ENCODE results near the gene CAST.

CAST gene

DNA sequence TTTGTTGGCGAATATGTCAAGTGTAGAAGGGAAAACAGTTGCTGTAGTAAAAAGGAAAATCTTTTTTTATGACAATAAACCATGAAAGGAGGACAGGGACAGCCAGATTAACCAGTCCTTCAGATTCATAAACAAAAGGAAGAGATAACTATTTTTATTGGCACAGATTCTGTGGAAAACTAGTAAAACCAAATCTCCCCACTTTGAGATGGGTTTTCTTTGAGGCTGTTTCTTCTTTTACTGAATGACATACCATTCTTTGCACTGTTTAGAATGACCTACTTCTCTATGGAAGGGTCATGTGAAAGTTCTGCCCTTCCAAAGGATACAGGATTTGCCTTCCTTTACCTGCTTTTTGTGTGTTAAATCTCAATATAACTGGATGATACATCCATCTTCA is 13.7 kb downstream of the CAST start:
- DNase-seq: no peak

DNA sequence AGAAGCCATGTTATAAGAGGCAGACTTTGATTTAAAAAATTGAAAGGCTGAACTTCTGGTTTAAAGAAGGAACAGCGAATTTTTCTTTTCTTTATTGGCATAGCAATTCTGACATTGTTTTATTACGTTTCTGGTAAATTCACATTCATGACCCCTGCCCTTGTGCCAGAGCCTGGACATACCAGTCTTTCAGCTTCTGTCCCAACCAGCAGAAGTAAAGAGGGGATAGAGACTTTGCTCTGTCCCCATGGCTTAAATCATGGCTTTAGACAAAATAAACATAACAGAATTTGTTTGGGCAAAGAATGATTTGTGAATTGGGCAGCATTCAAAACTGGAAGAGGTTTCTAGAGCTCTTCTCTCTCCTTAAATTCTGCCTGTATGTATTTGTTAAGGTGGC is 15.3 kb downstream of the CAST start:
- DNase-seq: no peak

DNA sequence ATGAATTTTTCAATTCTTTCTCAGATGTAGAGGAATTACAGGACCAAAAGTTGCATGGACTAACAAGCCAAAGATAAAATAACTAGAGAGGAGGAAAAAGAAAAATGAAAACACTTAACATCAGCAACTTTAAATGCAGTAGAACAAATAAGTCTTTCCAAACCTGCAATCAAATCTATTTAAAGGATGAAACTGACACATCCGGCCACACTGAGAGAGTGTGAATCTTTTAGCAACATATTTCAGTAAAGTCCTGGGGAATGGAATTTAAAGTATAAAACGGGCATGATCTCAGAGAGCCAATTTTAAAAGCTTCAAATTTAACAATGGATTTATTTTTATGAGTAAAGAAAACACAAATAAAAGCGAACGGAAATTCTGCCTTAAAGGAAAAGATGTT is 17.1 kb downstream of the CAST start:
- no peak for DNase-seq

DNA sequence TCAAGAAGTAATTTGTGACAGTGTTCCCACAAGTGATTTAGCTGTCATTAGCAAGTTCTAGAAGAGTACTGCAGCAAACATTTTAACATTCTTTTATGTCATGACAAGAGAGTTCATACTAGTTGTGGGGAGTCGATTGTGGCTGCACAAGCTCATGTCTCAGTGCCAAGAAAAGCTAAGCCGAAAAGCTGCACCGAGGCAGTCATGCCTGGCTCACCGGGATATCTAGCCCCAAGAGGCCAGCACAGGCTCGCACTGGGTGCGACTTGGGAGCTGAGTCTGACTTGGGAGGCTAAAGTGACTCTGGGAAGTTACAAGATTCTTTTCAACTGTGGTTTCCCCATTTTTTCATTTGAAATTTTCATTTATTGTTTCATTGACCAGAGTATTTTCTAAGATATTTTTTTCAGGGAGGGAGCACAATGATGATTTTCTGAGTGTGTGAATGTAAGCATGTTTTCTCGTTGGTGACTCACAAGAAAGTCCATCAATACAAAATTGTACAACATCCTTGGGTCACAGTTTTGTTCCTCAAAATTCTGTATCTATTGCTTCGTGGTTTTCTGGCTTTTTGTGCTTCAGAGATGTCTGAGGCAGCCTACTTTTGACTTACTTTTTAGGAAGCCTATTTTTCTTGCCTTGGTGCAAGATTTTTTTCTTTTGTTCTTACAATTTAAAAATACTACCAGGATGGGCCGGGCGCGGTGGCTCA is 18.7 kb downstream of the CAST start:
- DNase-seq: no peak

DNA sequence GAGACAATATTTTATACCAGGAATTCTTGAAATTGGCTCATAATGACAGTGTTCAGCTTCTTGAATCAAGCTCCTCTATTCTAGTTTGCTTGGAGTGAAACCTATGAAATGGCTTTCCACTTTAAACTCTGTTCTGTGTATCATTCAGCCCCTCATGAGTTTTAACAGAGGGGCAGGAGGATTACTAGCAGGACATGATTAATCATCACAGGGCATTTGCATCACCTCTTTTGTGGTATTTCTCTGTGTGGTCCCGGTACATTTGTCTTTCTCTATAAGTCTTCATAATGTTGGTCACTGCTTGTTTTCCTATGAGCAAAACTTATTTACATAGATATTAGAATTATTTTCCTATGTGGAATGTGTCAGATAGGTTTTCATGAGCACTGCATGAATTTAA is 21.2 kb downstream of the CAST start:
- no peak for DNase-seq

DNA sequence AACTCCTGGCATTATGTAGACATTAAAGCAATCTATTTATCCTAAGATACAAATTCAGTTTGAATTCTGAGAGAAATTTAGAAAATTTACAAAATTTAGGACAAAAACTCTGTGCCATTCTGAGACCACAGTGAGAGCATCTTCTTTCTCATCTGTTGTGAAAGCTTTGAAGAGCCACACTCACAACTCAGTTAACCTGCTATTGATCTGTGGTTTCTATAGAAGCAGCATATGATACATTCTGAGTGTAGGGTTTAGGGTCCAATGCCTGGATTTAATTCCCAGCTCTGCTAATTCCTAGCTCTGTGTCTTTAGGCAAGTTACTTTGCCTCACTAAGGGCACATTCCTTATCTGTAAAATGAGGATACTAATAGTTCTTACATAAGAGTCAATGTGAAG is 21.6 kb downstream of the CAST start:
- DNase-seq: no peak

DNA sequence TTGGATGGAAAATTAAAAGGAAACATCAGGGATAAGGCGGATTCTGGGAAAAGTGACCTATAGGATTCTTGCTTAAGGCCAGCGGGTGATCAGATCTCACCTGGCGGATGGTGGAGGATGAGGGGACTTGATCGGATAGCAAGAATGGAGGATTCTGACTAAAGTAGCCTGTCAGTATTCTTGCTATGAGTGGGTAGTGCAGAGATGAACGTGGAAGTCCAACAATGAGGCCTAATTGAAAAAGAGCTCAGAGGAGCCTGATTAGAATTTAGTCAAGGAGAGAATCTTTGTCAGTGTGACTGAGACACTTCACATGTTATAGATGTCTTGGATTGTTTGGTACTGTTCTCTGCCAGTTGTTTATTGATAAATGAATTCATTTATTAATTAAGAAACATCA is 24.9 kb downstream of the CAST start:
- no peak for DNase-seq

DNA sequence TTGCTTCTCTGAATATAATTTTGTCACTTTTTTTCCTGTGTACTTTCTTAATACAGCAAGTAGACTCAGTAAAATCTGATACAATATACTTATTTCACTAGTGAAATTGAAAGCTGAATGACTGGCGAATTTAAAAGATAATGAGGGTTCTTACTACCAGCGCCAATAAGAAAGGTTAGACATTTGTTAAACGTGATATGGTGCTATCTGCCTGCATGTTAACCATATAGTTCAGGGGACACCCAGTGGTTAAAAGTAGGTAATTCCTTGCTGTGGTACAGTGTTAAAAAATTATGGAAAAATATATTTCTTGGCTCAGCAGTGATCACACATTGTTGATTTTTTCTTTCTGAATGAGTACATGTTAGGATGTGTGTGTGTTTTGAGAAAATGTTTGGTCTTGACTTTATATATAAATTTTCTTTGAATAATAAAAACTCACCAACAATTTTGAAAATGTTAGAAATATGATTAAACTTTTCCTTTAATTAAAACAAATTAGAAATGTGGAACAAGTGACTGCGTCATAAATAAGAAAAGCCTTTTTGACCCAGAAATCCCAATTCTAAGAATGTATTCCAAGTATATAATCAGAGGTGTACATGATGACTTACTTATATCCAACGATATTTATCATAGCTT is 25.8 kb downstream of the CAST start:
- DNase-seq: peak; percentile 19

DNA sequence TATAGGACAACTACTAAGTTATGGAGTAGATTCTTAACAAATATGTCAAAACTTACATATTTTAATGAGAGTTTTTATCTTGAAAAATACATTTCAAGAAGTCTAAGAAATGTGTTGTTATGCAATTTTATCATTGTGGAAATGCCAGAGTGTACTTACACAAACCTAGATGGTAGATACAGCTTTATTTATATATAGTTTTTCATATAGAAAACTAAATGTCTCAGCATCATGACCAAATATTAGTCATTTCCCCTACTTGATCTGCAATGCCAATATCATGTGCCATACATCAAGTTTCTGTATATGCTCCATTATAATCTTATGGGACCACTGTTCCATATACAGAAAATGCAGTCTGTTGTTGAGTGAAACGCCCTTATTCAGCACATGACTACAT is 28.7 kb downstream of the CAST start:
- DNase-seq: no peak

DNA sequence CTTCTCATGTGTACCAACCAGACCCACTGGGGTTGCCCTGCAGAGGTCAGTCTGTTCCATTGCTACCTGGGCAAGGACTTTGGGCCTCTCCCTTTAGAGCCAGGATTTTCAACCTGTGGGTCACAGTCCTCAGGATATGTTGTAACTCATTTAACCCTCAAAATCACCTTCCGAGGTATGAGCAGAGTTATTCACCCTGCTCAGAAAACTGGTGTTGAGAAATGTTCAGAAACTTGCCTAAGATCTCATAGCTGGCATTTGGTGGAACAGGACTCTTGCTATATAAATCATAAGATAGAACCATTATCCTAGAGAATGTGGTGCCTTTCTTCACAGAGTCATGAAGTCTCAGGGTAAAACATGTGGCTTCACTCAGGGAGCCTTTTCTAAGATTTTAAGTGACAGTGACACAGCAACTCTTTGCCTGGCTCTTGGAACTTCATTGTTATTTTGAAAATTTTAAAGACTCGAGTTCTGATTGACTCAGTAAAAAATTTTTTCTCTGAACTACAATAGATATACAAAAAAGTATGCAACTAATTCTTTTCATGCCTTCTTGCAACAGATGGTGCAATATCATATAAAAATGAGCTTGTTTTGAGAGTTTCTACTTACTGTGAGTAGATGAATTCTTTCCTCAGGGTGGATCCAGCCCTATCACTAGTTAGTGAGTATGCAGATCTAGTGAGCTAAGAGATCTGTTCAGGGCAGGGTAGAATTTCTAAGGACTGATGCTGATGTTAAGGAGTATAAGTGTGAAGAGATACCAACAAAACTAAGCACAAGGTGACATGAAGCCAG is 29.5 kb downstream of the CAST start:
- no peak for DNase-seq

DNA sequence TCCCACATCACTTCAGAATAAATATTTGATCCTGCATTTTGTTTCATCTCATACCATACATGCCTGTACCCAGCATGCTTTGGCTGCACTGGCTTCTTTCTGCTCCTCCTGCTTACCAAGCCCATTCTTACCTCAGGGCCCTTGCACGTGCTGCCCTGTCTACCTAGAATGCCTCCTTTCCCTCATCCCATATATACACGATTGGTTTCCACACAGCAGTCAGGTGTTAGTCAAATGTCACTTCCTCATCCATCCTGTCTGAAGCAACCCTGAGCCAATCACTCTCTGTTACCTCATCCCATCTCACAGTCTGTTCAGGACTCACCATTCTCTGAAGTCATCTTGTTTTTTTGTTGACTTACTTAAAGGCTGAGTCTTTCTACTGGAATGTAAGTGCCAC is 30.3 kb downstream of the CAST start:
- no peak for DNase-seq

DNA sequence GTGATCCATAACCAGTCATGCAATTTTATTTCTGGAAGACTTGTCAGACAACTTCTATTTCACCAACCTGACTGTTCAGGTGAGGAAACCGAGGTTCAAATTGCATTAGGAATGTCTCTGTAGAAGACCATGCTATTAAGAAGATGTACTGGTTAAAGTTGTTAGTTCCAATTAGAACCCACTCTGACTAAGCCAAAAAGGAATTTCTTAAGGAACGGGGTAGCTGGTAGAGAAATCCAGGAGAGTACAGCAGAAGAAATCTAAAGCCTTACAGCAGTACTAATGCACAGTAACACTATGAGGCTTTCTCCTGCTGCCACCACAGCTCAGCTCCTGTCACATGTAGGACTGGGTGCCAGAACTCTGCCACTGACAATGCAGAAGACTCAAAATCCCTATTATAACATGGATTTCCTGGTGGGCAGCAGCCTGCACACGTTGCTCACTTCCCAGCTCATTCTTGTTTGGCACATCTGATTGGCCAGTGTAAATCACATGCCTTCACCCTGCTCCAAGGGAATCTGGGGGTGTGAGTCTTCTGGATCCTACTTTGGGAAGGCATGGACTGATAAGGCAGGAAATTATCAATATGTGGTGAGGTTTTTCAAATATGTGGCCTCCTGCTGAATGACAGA is 37.1 kb downstream of the CAST start:
- DNase-seq: no peak

DNA sequence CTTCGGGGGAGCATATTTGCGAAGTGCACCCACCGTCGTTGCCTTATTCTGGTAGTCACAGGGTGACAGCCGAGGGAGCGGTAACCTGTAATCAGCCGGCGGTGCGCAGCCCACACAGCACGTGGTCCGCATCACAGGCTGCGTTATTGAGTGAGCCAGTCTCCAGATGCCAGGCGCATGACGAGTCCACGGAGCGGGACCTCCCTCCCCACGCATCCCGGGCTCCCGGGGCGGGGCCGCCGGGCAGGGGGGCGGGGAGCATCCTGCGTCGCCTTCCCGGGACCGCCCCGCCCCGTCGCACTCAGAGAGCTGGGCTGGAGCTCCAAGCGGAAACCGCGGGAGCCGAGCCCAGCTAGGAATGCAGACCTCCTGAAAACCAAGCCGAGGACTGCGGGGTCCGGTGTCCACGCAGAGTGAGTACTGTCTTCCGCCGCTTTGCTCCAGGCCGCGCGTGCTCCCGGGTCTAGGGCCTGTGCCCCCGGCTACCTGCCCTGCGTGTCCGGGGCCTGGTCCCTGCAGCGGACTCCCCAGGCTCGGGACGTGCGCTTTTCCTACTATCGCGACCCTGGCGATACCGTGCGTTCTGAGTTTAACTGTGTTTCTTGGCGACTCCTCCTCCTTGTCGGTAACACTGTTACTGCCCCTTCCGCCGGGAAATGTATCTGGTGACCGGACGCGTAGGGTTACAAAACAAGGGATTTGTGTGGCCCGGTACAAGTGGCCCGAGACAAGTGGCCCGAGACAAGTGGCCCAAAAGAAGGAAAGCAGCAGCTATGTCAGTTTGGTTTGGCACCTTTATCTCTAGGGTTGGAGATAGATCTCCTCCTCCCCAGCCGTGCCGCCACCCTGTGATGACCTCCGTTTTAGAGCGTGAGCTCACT is 40.6 kb downstream of the CAST start:
- DNase-seq: peak; percentile 81

DNA sequence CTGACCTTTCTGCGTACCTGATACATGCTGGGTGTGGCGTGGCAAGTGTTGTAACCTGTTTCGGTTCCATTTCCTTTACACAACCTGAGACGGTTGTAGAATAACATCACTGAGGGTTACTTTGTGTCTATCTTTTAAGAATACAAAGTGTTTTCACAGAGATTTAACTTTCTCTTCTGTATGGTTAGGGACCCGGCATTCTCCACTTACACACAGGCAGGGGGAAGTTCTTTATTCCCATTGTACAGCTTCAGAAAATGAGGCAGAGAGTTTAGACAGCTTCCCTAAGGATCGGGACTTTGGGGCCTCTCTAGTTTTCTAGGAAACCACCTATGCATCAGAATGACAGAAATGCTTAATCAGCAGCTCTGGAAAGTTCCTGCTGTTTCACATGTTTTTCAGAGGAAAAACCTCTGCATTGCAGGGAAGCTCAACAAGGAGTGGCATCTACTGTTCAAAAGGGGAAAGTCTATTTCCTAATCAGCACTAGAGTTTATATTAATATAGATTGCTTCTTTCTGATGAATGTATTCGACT is 41.3 kb downstream of the CAST start:
- DNase-seq: no peak

DNA sequence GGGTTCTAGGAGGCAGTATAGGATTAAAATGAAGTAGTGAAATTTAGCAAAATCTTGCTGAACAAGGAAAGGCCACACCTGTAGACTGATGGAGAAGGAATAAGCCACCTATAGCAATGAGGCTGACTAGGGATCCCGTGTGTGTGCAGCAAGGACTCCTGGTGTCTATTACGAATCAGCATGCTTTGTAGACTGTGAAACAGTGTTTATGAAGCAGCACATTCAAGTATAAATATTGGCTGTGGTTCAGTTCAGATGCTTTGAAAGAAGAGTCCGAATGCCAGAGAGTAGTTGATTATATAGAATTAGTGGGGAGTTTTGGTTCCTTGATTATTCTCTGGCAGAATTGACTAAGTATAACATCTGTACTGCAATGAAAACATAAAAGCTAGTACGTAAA is 41.8 kb downstream of the CAST start:
- DNase-seq: no peak

DNA sequence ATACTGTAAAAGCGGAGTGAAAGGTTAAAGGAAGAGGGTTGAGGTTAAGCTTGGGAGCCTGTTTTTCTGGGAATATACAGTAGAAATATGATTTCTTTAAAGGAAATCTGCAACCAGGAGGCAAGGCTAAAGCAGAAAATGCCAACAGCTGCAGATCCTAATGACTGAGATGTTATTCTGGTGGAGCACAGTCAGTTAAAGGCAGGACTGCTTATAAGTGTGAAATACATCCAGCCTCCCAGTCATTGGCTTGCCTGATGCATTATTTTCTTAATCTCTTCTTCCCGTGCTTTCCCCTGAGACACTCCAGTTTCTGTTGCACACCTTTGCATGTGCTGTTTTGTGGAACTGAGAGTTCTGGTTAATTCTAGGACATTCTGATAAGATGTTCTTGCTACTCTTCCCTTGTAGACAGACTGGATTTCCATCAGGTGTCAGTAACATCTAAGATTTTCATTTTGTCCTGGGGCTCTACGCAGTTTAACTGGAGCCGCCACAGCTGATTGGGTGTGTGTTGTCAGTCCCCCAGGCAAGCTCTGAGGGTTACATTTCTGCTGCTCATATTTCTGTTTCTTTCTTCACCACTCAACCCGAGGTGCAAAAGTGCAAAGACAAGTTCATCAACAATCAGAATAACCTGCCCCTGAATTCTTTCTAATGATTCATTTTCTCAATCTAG is 44.4 kb downstream of the CAST start:
- DNase-seq: no peak

DNA sequence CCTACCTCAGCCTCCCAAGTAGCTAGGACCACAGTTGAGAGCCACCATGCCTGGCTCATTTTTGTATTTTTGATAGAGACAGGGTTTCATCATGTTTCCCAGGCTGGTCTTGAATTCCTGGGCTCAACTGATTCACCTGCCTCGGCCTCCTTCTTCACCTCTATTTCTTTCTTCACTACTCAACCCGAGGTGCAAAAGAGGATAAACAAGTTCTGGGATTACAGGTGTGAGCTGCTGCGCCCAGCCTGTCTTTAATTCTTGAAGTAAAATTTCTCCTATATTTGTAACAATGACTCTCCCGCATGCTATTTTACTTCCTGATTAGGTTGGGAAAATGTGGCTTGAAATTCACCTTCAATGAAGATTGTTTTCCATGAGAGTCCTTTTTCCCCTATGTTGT is 46.4 kb downstream of the CAST start:
- DNase-seq: no peak

DNA sequence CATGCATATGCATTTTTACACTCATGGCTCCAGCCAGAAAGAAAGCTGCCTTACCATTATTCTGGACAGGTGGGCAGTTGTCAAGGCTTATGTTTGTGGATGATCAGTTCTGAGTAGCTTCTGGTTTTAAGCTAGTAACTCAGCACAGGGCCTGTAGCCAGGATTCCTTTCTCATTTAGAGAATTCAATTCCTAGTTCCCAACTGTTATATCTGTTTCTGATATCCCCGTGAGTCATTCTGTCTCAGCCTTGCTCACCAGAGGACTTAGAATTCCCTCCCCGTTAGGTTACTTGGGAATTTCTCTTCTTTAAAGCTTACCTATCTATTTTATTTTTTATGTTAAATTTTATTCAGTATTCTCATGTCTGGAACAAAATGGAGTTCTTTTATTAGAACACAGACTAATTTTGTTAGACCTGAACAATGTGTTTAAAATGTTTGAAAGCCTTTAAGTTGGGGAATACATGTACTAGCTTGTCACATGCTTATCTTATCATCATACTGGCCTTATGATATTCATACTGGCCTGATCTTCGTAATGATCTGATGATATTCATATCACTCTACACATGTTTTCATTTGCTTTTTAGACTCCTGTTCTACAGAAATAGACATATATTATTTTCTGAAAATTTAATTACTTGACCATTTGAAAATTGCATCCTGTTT is 47.1 kb downstream of the CAST start:
- no peak for DNase-seq

DNA sequence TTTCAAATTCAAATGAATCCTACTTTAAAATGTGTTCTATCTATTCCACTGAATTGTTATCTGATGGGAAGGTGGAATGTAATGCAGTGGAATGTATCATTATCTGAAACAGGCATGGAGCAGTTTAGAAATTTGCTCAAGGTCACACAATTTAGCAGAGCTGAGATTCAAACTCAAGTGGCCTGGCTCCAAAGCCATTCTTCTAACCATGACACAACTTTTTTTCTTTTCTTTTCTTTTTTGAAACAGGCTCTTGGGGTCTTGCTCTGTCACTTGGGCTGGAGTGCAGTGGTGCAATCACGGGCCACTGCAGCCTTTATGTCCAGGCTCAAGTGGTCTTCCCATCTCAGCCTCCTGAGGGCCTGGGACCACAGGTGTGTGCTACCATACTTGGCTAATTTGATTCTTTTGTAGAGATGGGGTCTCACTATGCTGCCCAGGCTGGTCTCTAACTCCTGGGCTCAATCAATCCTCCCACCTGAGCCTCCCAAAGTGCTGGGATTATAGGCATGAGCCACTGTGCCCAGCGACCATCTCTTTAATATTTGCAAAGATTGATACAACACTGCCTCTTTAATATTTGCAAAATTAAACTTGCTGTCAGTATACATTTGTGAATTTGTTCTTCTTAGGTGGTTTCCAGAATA is 50.0 kb downstream of the CAST start:
- DNase-seq: no peak

DNA sequence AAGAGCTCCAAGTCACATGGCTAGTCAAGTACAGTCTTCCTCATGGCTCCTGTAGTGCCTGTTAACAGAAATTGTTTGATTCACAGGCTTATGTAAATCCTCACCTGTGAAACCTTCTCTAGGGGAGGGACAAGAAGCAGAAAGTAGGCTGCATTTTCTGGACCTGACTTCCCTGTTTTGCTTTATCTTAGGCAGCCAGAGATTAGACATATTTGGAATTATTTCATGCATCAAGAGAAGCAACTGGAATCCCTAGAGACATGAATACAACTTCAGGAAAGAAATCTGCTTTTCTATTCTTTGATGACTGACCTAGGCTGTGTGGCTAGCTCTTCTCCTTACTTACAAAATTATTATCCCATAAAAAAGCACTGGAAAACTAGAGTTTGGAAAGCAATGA is 52.3 kb downstream of the CAST start:
- no peak for DNase-seq

Measured in central memory CD4-positive, alpha-beta T cell (primary cell).